AG04449 (cell line): ENCODE results near the gene NXT1.

Experiments
- CTCF ChIA-PET: fragments of 350-600 bp; formaldehyde crosslinking; extraction: SDS; loops from one replicate; lab custom pipeline; 2021; ENCODE audit warnings: antibody characterized with exemption; lab: Yijun Ruan, JAX
- POLR2A ChIA-PET: fragments of 400-600, 350-600 bp; formaldehyde crosslinking; extraction: SDS; loops from one replicate; lab custom pipeline; 2020; ENCODE audit warnings: antibody characterized with exemption, inconsistent platforms; lab: Yijun Ruan, JAX
- DNase-seq: peaks from one replicate; pipeline ENCODE4 v3.0.0-alpha.2; 2010; ENCODE audit warnings: low read depth, low spot score
- H3K4me3 ChIP-seq: 2 replicates; pipeline ENCODE4 v1.5.1; 2011; ENCODE audit warnings: low read depth, mild to moderate bottlenecking, control low read depth, low read length
- CTCF ChIP-seq: IDR thresholded peaks from one replicate; pipeline ENCODE4 v1.5.1; 2011; ENCODE audit warnings: mild to moderate bottlenecking, moderate library complexity, low read length, control low read depth, inconsistent platforms; ENCODE audit not compliant: insufficient read depth; ENCODE audit errors: missing control alignments

NXT1 gene

GRCh38 chr20:23358923-23359593 is 8.5 kb downstream of the NXT1 start:
- CTCF ChIA-PET = interaction anchor here (1.4 to 2.8 kb wide), 5 partner anchors 10 to 667 kb away, joined by 3 to 19 read pairs (median 4); no protein-coding TSS in a partner anchor
- POLR2A ChIA-PET = interaction anchor here (1.8 kb wide), 1 partner anchor 9 kb away, joined by 6 read pairs; no protein-coding TSS in a partner anchor
- H3K4me3 ChIP-seq = no peak overlapping the region
- DNase-seq = no peak
- TF ChIP-seq CTCF = no peak

- H3K4me3 ChIP-seq = no peak overlapping the region
- ChIA-PET POLR2A (interaction anchor here (2.1 kb wide), 1 partner anchor 10 kb away, joined by 11 read pairs; the partner anchor contains the start of gene NXT1), CTCF (interaction anchor here (0.8 kb wide), 1 partner anchor 11 kb away, joined by 3 read pairs; no protein-coding TSS in a partner anchor)
- no peak for DNase-seq
- TF ChIP-seq CTCF = no peak
Observed at GRCh38 chr20:23360531-23360930, 9.9 kb downstream of the NXT1 start.

- no peak for DNase-seq
- peak overlapping the region; percentile 76 for H3K4me3 ChIP-seq
- ChIA-PET CTCF (no interaction called here), POLR2A (interaction anchor here (1.0 to 2.1 kb wide), 2 partner anchors 11 to 310 kb away, joined by 3 to 11 read pairs; partner anchors contain the start of gene NXT1)
- TF ChIP-seq CTCF = no peak
Observed at GRCh38 chr20:23361119-23361475, 10.5 kb downstream of the NXT1 start.

- ChIA-PET CTCF (no interaction called here), POLR2A (interaction anchor here (1.0 to 2.1 kb wide), 2 partner anchors 12 to 311 kb away, joined by 3 to 11 read pairs; partner anchors contain the start of gene NXT1)
- DNase-seq = peak; percentile 81
- peak within 1 kb of the TSS; percentile 79 for H3K4me3 ChIP-seq
- no peak for TF ChIP-seq CTCF
Observed at GRCh38 chr20:23361476-23362391, 11.1 kb downstream of the NXT1 start, which contains the start of gene GZF1. Gene GZF1, plus strand, starts transcription at chr20:23362182. Its CDS starts 2,202 bp downstream, at chr20:23364384.

- ChIA-PET POLR2A (no interaction called here), CTCF (interaction anchor here (2.1 kb wide), 1 partner anchor 13 kb away, joined by 7 read pairs; no protein-coding TSS in a partner anchor)
- TF ChIP-seq CTCF = no peak
- DNase-seq = no peak
- peak overlapping the region; percentile 79 for H3K4me3 ChIP-seq
Observed at GRCh38 chr20:23362392-23363256, 12.0 kb downstream of the NXT1 start.
